Naive thymus-derived CD8-positive, alpha-beta T cell (primary cell): ENCODE results near the gene GRIN1. TPM values are rescaled to one million over a fixed set of nuclear protein-coding genes. Genes with fewer than 3 reads are reported as not detected.

ENCODE experiments used
- ATAC-seq, 2 donors: fragments of 150-1000 bp; cut with Tn5 transposase in 1 of 2; sonication (Bioruptor Pico), chemical (Tn5 transposase) in 1 of 2; 1 replicate in 1 of 2; 2 replicates in 1 of 2; pipeline ENCODE4 v1.10.0; 2021; ENCODE audit warnings: mild to moderate bottlenecking in 2 of 2, moderate library complexity in 2 of 2
- POLR2A ChIA-PET: fragments of 350-600 bp; sonication (Branson Sonifier 250); formaldehyde crosslinking; loops from one replicate; lab custom pipeline; 2021; ENCODE audit warnings: antibody characterized with exemption; lab: Charles Lee
- DNase-seq, 10 donors: peaks; one replicate each; pipeline versions ENCODE4 v3.0.0 to v3.0.0-alpha.2; 2020 to 2022
- H3K27ac Mint-ChIP-seq, 10 donors: one replicate each; pipeline ENCODE4 v1.8.0; 2020 to 2022; ENCODE audit warnings: mild to moderate bottlenecking in 10 of 10, mixed read lengths in 10 of 10, moderate library complexity in 4 of 10, inconsistent platforms in 1 of 10
- H3K27me3 Mint-ChIP-seq, 5 donors: one replicate each; pipeline ENCODE4 v1.8.0; 2021 to 2022; ENCODE audit warnings: mixed read lengths in 5 of 5
- H3K36me3 Mint-ChIP-seq, 3 donors: one replicate each; pipeline ENCODE4 v1.8.0; 2020 to 2022; ENCODE audit warnings: mixed read lengths in 3 of 3, mild to moderate bottlenecking in 2 of 3, inconsistent platforms in 1 of 3
- H3K4me1 Mint-ChIP-seq, 4 donors: one replicate each; pipeline ENCODE4 v1.8.0; 2021 to 2022; ENCODE audit warnings: mixed read lengths in 4 of 4
- H3K4me3 Mint-ChIP-seq, 10 donors: one replicate each; pipeline ENCODE4 v1.8.0; 2020 to 2022; ENCODE audit warnings: mild to moderate bottlenecking in 10 of 10, mixed read lengths in 10 of 10, moderate library complexity in 6 of 10, inconsistent platforms in 1 of 10
- H3K9me3 Mint-ChIP-seq, 9 donors: one replicate each; pipeline ENCODE4 v1.8.0; 2020 to 2022; ENCODE audit warnings: mixed read lengths in 9 of 9, mild to moderate bottlenecking in 3 of 9, inconsistent platforms in 1 of 9, moderate library complexity in 1 of 9
- polyA plus RNA-seq, 3 donors: library from polyadenylated mRNA; unstranded; fragments of 300-500 nt; fragmentation: Illumina TruSeq; gene quantifications; one replicate each; pipeline ENCODE4 v1.2.3, GENCODE V29; 2021
- total RNA-seq, 8 experiments: library from RNA in 2 of 8; stranded (reverse) in 2 of 8; gene quantifications; one replicate each; pipeline ENCODE4 v1.2.3 and lab custom pipeline; 2021 to 2026

GRIN1 gene
- total and polyA plus RNA-seq, 5 experiments from 2014 or later: not detected

- Mint-ChIP-seq H3K9me3 (no peaks in the 10 kb centered on the region), H3K27ac (no peak overlapping the region), H3K27me3 (peaks cover 18 to 75% (median 35%) of the 10 kb centered on the region in 5 donors), H3K36me3 (peaks cover 0 to 2% (median 2%) of the 10 kb centered on the region in 3 donors), H3K4me3 (no peak overlapping the region), H3K4me1 (peaks cover 0 to 2% (median under 1%) of the 10 kb centered on the region in 4 donors)
- no peak for ATAC-seq
- POLR2A ChIA-PET: no interaction called here
- no peak for DNase-seq
Measured at GRCh38 chr9:137136881-137137607, 1.9 kb upstream of the GRIN1 start.

GRCh38 chr9:137138058-137138721 lies 764 bp upstream of the GRIN1 start:
- no peak for DNase-seq
- H3K36me3 Mint-ChIP-seq: peaks cover 0 to 2% (median 2%) of the 10 kb centered on the region in 3 donors
- peak overlapping the region in 1 of 10 donors; percentile 15 for H3K4me3 Mint-ChIP-seq
- POLR2A ChIA-PET: interaction anchor here (1.0 kb wide), 1 partner anchor 8 kb away, joined by 9 read pairs; no protein-coding TSS in a partner anchor
- H3K9me3 Mint-ChIP-seq: no peaks in the 10 kb centered on the region
- H3K27me3 Mint-ChIP-seq: peaks cover 21 to 82% (median 38%) of the 10 kb centered on the region in 5 donors
- peak in 1 of 2 donors; percentile 29 for ATAC-seq
- peaks cover 0 to 4% (median 2%) of the 10 kb centered on the region in 4 donors for H3K4me1 Mint-ChIP-seq
- no peak overlapping the region for H3K27ac Mint-ChIP-seq

GRCh38 chr9:137139468-137140150 lies 655 bp downstream of the GRIN1 start:
- ATAC-seq: peak in 1 of 2 donors; percentile 48
- Mint-ChIP-seq H3K27ac (peak overlapping the region in 1 of 10 donors; percentile 34), H3K27me3 (peaks cover 21 to 84% (median 46%) of the 10 kb centered on the region in 5 donors), H3K9me3 (no peaks in the 10 kb centered on the region), H3K36me3 (peaks cover 0 to 2% (median 2%) of the 10 kb centered on the region in 3 donors), H3K4me3 (no peak overlapping the region), H3K4me1 (peaks cover 0 to 4% (median 2%) of the 10 kb centered on the region in 4 donors)
- peak in 1 of 10 donors; percentile 17 for DNase-seq
- POLR2A ChIA-PET: interaction anchor here (1.0 to 1.3 kb wide), 3 partner anchors 9 to 61 kb away, joined by 3 to 4 read pairs (median 3); partner anchors contain the start of gene TPRN

GRCh38 chr9:137140151-137141012 lies 1.4 kb downstream of the GRIN1 start:
- peaks cover 0 to 4% (median 2%) of the 10 kb centered on the region in 4 donors for H3K4me1 Mint-ChIP-seq
- ATAC-seq (no peak), DNase-seq (no peak)
- POLR2A ChIA-PET: interaction anchor here (1.0 to 1.3 kb wide), 3 partner anchors 9 to 60 kb away, joined by 3 to 4 read pairs (median 3); partner anchors contain the start of gene TPRN
- peak overlapping the region in 1 of 10 donors; percentile 53 for H3K27ac Mint-ChIP-seq
- no peaks in the 10 kb centered on the region for H3K9me3 Mint-ChIP-seq
- peaks cover 0 to 2% (median 2%) of the 10 kb centered on the region in 3 donors for H3K36me3 Mint-ChIP-seq
- peaks cover 19 to 81% (median 46%) of the 10 kb centered on the region in 5 donors for H3K27me3 Mint-ChIP-seq
- peak overlapping the region in 3 of 10 donors; percentile 2 to 41 (median 28) for H3K4me3 Mint-ChIP-seq

- Mint-ChIP-seq H3K9me3 (no peaks in the 10 kb centered on the region), H3K4me1 (peaks cover 0 to 4% (median 2%) of the 10 kb centered on the region in 4 donors), H3K36me3 (peaks cover 0 to 2% (median 0%) of the 10 kb centered on the region in 3 donors), H3K4me3 (no peak overlapping the region), H3K27me3 (peaks cover 14 to 74% (median 40%) of the 10 kb centered on the region in 5 donors), H3K27ac (no peak overlapping the region)
- DNase-seq: no peak
- POLR2A ChIA-PET: no interaction called here
- no peak for ATAC-seq
Measured at GRCh38 chr9:137141050-137141810, 2.3 kb downstream of the GRIN1 start.

GRCh38 chr9:137141976-137142936 lies 3.3 kb downstream of the GRIN1 start:
- no peak for ATAC-seq
- peak overlapping the region in 2 of 10 donors; percentile 2 to 59 for H3K4me3 Mint-ChIP-seq
- H3K27me3 Mint-ChIP-seq: peaks cover 17 to 74% (median 40%) of the 10 kb centered on the region in 5 donors
- peaks cover 0 to 2% (median 0%) of the 10 kb centered on the region in 3 donors for H3K36me3 Mint-ChIP-seq
- peaks cover 0 to 4% (median 2%) of the 10 kb centered on the region in 4 donors for H3K4me1 Mint-ChIP-seq
- H3K9me3 Mint-ChIP-seq: peaks cover 0 to 2% (median 0%) of the 10 kb centered on the region in 9 donors
- H3K27ac Mint-ChIP-seq: peak overlapping the region in 1 of 10 donors; percentile 12
- no peak for DNase-seq
- POLR2A ChIA-PET: no interaction called here

- no peak for ATAC-seq
- Mint-ChIP-seq H3K36me3 (peaks cover 0 to 2% (median 0%) of the 10 kb centered on the region in 3 donors), H3K9me3 (peaks cover 0 to 2% (median 0%) of the 10 kb centered on the region in 9 donors), H3K27ac (no peak overlapping the region), H3K4me1 (peaks cover 0 to 4% (median 0%) of the 10 kb centered on the region in 4 donors), H3K27me3 (peaks cover 15 to 66% (median 33%) of the 10 kb centered on the region in 5 donors), H3K4me3 (no peak overlapping the region)
- POLR2A ChIA-PET: no interaction called here
- DNase-seq: no peak
Measured at GRCh38 chr9:137143459-137143858, 4.5 kb downstream of the GRIN1 start.

GRCh38 chr9:137145731-137146526 lies 7.0 kb downstream of the GRIN1 start:
- no peak overlapping the region for H3K4me3 Mint-ChIP-seq
- peaks cover 0 to 5% (median 2%) of the 10 kb centered on the region in 4 donors for H3K4me1 Mint-ChIP-seq
- POLR2A ChIA-PET: no interaction called here
- H3K27me3 Mint-ChIP-seq: peaks cover 10 to 48% (median 23%) of the 10 kb centered on the region in 5 donors
- ATAC-seq (no peak), DNase-seq (no peak)
- peaks cover 0 to 2% (median 0%) of the 10 kb centered on the region in 9 donors for H3K9me3 Mint-ChIP-seq
- H3K36me3 Mint-ChIP-seq: no peaks in the 10 kb centered on the region
- H3K27ac Mint-ChIP-seq: no peak overlapping the region

- ATAC-seq (no peak), DNase-seq (no peak)
- H3K27me3 Mint-ChIP-seq: peaks cover 10 to 44% (median 23%) of the 10 kb centered on the region in 5 donors
Measured at GRCh38 chr9:137146527-137146918, 7.6 kb downstream of the GRIN1 start.

More at GRCh38 chr9:137146527-137146918, 7.6 kb downstream of the GRIN1 start:
- POLR2A ChIA-PET: no interaction called here
- peaks cover 0 to 2% (median 0%) of the 10 kb centered on the region in 9 donors for H3K9me3 Mint-ChIP-seq
- no peaks in the 10 kb centered on the region for H3K36me3 Mint-ChIP-seq
- H3K4me3 Mint-ChIP-seq: no peak overlapping the region
- H3K4me1 Mint-ChIP-seq: peaks cover 0 to 5% (median 4%) of the 10 kb centered on the region in 4 donors
- no peak overlapping the region for H3K27ac Mint-ChIP-seq
